HL-60/S4 treated with retinoic acid at 250 ng/mL for 4 days and 3 days (cell line): ENCODE results near the gene GMPPB.
"Not testable (repeated sequence)": the region's sequence is repeated elsewhere in the genome, so short reads cannot be mapped to it uniquely, and the experiment has no call there.

Experiments used
- in situ Hi-C: fragments of 300-500 bp; cut with MboI; formaldehyde crosslinking; loops from 2 replicates; pipeline ENCODE4 v1.7.0; 2022; ENCODE audit warnings: low sequenced_read_pairs

Gene GMPPB

DNA sequence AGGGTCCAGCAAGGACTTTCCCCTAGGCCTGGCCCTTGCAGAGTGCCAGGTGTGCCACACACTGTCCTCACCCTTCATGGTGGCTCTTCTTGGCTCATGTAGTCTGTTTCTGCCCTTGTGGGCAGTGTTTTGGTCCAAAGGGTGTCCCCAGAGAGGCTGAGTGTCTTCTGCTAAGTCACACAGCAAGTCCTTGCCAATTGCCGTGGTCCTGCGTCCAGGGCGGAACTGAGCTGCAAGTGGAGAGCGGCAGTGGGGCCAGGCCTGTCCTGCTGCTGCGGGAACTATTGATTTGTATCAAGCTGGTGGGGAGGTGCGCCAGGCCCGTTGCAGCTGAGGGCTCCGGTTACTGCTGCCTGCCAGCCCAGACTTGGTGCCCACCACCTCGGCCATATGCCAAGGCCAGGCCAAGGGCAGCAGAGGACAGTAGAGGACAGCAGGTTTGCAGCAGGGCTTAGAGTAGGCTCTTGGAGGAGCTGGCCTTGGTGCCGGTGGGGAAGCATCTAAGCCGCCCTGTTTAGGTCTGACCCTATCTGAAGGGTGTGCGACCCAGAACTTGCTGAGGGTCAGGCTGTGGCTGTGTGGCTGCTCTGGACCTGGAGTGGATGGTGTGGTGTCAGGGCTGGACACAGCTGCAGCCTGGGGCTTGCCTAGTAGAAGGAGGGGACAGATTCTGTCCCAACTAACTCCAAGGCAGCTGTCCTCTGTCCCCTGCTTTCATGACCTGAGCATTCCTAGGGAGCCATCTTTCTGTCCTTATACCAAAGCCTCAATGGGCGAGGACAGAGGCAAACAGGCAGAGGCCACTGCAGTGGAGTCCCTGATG, 8.8 kb downstream of the GMPPB start:
- in situ Hi-C loops, result no loop called here

DNA sequence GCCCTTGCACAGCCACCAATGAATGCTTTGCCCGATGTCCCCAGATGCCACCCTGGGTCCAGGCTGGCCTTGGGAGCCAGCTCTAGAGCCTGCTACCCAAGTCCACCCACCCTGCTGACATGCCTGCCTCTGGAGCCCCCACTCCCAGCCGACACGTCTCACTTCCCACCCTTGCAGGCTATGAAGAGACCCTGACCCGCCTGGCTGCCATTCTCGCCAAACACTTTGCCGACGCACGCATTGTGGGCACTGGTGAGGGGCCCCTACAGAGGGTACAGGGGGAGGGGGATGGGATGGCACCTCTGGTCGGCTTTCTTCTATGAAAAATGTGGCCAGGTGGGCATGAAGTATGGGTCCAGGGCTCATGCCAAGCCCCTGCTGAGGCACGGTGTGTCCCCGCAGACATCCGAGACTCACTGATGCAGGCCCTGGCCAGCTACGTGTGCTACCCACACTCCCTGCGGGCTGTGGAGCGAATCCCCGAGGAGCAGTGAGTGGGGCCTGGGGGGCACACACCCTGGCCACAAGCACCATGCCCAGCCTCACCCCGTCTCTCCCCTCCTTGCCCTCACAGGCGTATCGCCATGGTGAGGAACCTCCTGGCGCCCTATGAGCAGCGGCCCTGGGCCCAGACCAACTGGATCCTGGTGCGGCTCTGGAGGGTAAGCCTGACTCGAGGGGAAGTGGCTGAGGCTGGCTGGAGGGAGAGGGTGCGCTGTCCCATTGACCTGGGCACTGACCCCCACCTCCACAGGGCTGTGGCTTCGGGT, 10.2 kb downstream of the GMPPB start:
- in situ Hi-C loops, result no loop called here

DNA sequence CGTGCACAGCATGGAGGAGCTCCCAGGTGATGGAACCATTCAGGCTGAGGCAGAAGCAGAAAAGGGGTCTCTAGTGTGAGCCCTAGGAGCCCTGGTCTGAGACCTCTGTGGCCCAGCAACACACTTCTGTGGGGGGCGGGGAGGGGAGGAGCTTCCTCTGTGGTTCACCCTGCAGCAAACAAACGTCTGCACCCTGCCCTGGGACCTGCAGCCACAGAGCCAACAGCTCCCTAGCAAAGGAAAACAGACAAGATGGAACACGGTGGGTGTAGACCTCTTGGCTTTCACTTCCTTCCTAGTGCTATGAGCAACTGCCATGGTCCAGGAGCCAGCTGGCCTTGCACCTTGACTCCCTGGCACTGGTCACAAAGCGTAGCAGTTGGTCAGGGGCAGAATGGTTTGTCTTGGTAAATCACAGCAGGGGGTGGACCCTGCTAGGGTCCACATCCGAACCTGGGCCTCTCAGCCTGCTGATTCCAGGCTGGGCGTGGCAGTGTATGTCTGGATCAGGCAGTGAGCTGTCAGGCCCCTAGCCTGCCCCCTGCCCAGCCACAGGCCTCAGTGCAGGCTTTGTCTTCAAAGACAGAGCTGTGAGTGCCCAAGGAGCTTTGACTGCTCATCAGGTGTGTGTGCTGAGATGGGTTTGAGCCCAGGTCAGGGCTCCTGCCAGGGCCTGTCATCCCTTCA, 11.0 kb downstream of the GMPPB start:
- in situ Hi-C loops, result no loop called here

DNA sequence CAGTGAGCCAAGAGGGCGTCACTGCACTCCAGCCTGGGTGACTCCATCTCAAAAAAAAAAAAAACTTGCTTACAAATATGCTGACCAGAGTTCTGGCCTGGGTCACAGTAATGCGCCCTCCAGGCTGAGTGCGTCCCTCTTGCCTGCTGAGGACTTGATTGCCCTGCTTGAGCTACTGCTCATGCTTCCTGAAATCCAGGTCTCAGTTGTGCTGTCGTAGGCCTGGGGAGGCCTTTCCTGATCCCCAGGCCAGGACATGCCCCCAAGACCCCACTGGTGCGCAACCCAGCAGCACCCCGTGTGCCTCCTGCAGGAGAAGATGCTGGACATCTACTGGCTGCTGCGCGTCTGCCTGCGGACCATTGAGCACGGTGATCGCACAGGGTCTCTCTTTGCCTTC, 11.6 kb downstream of the GMPPB start:
- in situ Hi-C loops, result no loop called here

DNA sequence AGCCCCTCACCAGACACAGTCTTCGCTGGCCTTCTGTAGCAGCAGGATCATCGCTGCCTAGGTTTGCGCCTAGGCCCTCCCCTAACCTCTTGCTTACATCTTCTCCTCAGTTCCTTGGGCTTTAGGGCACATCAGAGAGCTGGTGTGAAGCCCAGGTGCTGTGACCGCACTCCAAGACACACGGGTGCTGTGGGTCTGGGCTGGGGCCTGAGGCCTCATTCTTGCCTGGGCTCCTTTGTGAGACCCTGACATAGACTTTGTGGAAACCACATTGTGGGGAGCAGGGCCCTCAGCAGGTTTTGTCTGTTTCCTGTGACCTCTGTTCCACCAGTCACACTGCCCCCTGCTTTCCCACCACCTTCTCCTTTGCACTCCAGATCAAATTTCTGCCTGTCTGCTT, 12.3 kb downstream of the GMPPB start:
- in situ Hi-C loops, result no loop called here

DNA sequence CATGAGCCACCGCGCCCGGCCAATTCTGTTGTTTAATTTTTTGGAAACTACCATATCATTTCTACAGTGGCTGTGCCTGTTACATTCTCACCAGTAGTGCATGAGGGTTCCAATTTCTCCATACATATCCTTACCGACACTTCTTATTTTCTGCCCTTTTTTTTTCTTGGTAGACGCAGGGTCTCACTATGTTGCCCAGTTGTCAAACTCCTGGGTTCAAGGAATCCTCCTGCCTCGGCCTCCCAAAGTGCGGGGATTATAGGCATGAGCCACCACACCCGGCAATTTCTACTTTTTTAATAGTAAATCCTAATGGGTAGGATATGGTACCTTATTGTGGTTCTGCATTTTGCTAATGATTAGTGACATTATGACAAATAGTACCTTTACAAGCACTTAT, 13.9 kb downstream of the GMPPB start:
- in situ Hi-C loops, result no loop called here

DNA sequence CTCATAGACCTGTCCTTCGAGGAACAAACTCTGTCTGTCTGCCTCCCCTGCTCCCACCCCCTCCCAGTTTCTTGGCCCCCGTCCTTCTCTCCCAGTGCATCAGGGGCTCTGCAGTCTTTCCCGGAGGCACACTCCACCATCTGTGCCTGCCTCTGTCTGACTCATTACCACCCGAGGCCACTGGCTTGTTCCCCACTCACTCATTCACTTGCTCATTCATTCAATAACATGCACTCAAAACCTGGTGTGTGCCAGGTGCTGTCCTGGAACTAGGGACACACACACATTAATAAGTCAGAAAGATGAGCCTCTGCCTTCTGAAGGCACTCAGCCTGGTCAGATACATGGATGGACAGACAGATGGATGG, 16.7 kb downstream of the GMPPB start:
- in situ Hi-C loops, result no loop called here

DNA sequence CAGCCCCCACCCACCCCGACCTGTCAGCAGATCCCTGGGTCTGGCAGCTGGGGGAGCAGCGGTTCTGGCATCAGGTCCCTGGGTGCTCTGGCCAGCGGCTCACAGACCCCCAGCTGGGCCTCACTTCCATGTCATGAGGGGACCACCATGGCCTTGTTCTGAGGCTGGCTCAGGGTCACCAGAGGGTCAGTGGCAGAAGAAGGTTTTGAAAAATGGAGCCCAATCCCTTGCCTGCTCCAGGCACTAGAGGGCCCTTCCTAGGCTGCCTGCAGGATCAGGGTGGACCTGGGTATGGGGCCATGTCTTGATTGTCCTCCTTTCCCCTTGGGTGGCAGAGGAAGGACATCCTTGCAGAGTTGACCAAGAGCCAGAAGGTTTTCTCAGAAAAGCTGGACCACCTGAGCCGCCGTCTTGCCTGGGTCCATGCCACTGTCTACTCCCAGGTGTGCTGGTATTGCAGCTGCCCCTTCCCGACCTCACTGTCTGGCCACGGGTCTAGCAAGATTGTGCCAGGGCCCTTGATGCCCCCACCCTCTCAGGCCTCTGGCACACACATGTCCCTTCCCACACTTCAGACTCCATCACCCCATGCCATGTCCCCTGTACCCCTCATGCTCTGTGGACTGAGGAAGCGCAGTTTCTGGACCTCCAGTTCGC, 17.2 kb downstream of the GMPPB start:
- in situ Hi-C loops, result no loop called here

DNA sequence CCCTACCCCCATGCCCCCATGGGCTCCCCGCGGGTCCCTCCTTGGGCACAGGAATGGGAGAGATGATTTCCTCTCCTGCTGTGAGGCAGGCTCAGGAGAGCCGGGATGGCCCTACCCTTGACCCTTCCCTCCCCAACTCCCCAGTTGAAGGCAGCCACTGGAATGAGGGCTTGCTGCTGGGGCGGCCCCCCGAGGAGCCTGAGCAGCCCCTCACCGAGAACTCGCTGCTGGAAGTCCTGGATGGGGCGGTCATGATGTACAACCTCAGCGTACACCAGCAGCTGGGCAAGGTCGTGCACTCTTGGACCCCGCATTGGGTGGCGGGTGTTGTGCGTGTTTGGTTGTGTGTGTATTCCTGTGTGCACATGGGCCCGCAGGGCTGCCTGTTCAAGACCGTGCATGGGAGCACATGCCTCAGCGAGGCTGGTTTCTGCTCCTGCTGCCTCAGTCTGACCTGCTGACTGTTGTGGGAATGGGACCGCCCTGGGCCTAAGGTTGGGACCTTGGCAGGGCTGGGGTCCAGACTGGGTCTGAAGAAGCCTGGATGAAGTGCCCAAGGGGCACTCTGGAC, 18.3 kb downstream of the GMPPB start:
- in situ Hi-C loops, result no loop called here

DNA sequence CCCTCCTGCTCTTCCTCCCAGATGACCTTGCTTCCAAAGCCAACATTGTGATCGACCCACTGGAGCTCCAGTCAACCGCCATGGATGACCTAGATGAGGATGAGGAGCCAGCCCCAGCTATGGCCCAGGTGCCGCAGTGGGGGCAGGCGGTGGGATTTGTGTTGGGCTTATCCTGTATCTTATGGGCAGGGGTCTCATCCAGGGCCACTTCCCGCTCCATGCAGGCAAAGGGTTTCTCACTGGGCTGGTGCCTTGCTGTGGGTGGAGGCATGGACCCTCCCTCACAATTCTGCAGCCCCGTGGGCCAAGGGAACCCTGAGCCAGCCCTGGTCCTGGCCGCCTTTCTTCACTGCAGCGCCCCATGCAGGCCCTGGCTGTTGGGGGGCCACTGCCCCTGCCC, 19.1 kb downstream of the GMPPB start:
- in situ Hi-C loops, result no loop called here

DNA sequence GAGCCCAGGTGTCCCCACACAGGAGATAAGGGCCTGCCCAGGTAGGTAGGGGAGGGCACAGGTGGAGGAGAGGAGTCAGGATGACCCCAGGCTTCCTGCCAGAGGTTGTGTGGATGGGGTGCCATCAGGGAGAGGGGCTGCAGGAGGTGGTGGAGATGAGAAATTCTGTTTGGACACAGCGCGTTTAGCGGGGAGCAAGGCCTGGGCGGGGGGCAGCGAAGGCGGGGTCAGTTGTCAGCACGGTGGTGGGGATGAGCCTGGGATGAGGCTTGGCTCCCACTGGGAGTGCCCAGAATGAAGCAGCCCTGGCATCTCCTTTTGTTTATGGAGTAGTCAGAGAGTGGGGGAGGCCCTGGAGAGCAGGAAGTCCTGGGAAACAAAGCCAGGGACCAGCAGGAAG, 19.8 kb downstream of the GMPPB start:
- in situ Hi-C loops, result no loop called here

DNA sequence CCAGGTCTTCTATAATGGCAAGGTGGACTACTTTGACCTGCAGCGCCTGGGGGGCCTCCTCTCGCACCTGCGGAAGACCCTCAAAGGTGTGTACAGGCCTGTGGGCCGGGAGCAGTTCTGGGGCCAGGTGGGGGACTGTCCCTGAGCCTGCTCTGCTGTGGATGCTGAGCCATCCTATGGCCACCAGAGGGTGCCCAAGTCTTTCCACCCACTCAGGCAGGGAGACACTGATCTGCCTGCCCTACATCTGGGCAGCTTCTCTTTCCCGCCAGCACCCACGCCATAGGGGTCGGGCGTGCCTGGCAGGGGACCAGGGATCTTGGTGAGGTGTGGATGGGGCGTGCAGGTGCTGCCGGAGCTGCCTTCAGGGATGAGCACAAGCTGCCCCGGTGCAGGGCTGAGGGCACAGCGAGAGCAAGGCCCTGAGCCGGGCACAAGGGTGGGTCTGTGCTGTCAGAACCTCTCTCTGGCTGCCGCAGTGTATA, 20.3 kb downstream of the GMPPB start:
- in situ Hi-C loops, result no loop called here

DNA sequence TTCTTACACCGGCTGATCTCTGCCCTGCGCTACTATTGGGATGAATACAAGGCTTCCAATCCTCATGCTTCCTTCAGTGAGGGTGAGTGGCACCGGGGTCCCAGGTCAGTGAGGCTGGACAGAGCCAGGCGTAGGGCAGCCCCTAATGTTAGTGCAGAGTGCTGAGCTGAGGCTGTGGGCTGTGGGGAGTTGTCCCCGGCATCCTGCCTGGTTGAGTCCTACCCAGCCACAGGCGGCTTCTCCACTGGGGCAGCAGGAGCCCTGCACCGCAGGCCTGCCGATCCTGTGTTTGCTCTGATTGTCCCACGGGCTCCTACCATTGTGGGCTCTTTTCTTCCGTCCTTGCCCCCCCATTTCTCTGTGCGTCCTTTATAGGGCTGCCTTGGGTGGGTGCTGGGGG, 21.1 kb downstream of the GMPPB start:
- in situ Hi-C loops, result no loop called here

DNA sequence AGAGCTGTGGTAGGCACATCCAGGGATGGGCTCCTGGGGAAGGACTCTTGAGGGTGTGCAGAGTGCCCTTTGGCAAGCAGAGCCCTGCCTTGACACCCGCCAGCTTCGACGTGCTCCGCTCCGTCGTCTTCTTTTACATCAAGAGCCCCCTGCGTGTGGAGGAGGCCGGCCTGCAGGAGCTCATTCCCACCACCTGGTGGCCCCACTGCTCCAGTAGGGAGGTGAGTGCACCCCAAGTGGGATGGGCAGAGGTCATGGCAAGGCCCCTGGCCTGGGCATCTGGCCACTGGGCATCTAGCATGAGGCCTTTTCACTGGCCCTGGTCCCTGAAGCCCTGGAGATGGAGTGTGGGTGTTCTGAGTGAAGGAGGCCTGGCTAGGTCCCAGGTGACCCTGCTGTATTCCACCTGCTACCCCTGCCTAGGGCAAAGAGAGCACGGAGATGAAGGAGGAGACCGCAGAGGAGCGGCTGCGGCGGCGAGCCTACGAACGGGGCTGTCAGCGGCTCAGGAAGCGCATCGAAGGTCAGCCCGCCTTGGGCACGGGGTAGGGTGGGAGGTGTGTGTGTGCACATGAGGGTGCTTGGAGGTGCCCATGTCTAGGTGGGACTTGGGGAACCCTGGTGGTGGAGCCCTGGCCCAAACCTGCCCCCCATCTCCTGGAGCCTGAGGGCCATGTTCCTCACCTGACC, 22.2 kb downstream of the GMPPB start:
- in situ Hi-C loops, result no loop called here

DNA sequence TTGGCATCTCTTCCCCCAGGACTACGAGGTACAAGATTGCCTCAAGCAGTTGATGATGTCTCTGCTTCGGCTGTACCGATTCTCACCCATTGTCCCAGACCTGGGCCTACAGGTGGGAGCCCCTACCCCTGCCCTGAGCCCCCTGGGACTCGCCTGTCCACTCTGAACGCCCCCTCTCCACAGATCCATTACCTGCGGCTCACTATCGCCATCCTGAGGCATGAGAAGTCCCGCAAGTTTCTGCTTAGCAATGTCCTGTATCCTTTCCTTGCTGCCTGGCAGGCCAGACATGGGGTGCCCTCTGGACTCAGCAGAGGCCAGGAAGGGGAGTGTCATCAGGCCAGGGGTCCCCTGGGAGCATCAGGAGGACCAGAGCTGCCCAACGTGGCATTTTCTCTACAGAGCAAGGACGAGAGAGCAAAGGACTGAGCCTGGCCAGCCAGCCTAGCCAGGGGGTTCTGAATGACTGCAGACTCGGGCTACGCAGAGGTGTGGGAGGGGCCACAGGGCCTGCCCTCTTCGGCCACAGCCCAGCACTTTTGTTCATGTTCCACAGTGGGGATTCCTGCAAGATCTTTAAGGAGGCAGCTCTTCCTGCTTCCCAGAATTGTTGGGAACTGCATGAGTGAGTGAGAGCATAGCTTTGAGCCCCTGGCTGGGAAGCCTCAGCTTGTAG, 23.2 kb downstream of the GMPPB start:
- in situ Hi-C loops, result no loop called here

DNA sequence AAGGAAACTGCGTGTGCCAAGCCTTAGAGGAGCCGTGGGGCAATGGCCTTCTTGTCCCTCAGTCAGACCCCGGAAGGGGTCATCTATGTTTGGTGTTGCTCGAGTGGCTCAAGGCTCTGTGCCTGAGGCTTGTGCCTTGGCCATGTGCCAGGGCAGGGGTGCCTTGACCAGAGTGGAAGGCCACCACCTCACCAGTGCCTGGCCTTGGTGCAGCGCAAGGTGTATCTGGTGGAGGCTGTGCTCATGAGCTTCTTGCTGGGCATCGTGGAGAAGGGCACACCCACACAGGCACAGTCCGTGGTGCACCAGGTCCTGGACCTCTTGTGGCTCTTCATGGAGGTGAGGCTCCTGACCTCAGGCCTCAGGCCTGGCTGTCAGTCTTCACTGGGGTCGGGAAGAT, 23.7 kb downstream of the GMPPB start:
- in situ Hi-C loops, result no loop called here

DNA sequence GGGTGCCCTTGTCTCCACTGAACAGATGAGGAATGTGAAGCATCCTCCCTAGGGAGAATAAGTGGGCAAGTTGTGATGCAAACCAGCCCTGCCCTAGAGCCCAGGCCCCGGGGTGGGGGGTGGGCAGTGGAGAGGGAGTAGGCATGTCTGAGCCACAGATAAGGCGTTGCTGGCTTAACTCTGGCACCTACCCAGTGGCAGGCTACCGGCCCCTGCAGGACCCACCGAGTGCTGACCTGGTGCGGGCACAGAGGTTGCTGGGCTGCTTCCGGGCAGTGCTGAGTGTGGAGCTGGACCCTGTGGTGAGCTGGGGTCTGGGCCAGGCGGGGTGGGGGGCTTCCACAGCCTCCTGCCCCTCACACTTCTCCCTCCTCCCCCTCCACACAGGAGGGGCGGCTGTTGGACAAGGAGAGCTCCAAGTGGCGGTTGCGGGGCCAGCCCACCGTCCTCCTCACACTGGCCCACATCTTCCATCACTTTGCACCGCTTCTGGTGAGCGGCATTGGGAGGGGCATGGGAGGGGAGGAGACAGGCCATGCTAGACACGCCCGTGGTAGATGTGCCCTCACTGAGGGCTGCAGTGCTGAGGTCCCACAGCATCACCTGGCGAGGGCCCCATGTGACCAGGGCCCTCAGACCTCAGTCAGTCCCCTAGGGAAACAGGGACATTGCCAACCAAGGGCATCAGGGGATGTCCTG, 24.3 kb downstream of the GMPPB start:
- in situ Hi-C loops, result no loop called here

DNA sequence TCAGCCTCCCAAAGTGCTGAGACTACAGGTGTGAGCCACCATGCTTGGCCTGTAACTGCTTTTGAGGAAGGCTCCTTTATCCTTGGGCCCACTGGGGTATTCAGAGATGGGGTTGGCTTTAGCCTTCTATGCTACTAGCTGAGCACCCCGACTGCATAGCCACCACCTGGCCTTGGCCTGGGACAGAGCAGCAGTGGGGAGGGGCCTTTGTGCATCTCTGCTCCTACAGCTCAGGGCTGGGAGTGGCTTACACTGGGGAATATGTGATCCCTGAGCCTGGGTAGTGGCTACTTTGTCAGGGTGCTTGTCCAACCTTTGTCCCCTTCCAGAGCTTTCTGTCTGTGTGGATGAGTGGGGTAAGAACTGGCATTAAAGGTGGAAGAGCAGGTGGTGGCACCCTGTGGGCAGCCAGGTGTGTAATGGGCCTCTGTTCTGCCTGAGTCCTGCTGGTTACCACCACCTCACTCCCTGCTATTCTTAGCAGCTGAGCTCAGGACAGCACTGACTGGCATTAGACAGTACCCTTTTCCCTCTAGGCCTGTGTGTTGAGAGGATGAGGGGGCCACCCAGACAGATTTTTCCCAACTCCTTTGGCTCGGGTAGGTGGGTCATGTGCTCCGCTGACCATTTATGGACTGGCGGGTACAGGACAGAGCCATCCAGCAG, 28.3 kb downstream of the GMPPB start:
- in situ Hi-C loops, result not testable (repeated sequence)
